22Rv1 (cell line): Measurements from ENCODE around the gene ERN2.

ENCODE experiments used
- ZFX ChIP-seq: fragments of 450-650 bp; IDR thresholded peaks from 2 replicates; pipeline ENCODE4 v1.6.1; 2017; ENCODE audit warnings: antibody characterized with exemption, borderline replicate concordance
- TF ChIP-seq, protein P1 (sequence below): fragments of 450-650 bp; IDR thresholded peaks from 2 replicates; pipeline ENCODE4 v1.5.1; 2017; ENCODE audit warnings: mild to moderate bottlenecking

DNA sequence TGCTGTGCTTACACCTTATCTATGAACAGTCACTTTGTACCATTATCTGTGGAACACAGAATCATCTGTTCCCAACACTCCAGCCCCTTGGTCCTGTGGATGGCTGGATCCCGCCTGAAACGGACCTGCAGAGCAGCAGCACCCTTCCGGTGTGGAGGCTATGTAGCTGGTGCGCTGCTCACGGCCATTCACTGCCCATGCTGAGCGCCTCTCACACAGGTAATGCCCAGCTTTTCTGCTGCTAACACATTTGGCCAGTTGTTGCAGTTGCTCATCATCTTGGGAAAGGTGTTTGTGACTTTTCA lies 45.7 kb downstream of the ERN2 start:
- TF ChIP-seq, protein P1, sequence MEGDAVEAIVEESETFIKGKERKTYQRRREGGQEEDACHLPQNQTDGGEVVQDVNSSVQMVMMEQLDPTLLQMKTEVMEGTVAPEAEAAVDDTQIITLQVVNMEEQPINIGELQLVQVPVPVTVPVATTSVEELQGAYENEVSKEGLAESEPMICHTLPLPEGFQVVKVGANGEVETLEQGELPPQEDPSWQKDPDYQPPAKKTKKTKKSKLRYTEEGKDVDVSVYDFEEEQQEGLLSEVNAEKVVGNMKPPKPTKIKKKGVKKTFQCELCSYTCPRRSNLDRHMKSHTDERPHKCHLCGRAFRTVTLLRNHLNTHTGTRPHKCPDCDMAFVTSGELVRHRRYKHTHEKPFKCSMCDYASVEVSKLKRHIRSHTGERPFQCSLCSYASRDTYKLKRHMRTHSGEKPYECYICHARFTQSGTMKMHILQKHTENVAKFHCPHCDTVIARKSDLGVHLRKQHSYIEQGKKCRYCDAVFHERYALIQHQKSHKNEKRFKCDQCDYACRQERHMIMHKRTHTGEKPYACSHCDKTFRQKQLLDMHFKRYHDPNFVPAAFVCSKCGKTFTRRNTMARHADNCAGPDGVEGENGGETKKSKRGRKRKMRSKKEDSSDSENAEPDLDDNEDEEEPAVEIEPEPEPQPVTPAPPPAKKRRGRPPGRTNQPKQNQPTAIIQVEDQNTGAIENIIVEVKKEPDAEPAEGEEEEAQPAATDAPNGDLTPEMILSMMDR: no peak
- no peak for TF ChIP-seq ZFX
